ENCODE results near the gene ORC3.

DNA sequence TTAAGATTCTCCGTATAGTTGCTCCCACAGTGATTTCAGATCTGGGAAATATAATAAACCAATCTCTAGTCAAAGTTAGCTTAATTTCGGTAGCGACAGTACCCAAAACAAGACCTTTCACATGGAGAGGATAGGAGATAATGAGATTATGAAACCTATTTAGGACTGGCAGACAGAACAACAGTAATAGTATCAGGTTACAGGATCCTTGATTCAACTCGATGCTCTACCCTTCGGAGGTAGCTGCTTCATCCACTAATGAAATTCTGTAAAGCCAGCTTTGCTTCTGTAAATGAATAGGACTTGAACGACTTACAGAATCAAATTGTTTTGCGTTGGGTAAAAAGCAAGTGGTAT, 112.6 kb downstream of the ORC3 start:
- TF ChIP-seq, protein P1, sequence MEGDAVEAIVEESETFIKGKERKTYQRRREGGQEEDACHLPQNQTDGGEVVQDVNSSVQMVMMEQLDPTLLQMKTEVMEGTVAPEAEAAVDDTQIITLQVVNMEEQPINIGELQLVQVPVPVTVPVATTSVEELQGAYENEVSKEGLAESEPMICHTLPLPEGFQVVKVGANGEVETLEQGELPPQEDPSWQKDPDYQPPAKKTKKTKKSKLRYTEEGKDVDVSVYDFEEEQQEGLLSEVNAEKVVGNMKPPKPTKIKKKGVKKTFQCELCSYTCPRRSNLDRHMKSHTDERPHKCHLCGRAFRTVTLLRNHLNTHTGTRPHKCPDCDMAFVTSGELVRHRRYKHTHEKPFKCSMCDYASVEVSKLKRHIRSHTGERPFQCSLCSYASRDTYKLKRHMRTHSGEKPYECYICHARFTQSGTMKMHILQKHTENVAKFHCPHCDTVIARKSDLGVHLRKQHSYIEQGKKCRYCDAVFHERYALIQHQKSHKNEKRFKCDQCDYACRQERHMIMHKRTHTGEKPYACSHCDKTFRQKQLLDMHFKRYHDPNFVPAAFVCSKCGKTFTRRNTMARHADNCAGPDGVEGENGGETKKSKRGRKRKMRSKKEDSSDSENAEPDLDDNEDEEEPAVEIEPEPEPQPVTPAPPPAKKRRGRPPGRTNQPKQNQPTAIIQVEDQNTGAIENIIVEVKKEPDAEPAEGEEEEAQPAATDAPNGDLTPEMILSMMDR (IDR thresholded peaks at IDR 0.05; ENCODE audit: low read depth, low read length) = no peak
- TF ChIP-seq, protein P2, sequence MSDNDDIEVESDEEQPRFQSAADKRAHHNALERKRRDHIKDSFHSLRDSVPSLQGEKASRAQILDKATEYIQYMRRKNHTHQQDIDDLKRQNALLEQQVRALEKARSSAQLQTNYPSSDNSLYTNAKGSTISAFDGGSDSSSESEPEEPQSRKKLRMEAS (IDR thresholded peaks at IDR 0.05; ENCODE audit: low read depth, low read length) = no peak
- TF ChIP-seq MYC (IDR thresholded peaks at IDR 0.05; ENCODE audit: low read depth, low read length) = no peak

Data from NB4 (cell line).